GM12878 (cell line): ENCODE measurements around the gene MLIP. TPM values are rescaled to one million over a fixed set of nuclear protein-coding genes. Genes with fewer than 3 reads are reported as not detected.

Experiments
- ATAC-seq: fragments of 200-7000 bp; cut with Tn5 transposase; 3 replicates; pipeline ENCODE4 v1.9.1; 2020; ENCODE audit warnings: mild to moderate bottlenecking, moderate library complexity
- BruUV-seq: library from RNA; stranded (reverse); fragments of 400-500 nt; replicated peaks from 2 replicates; lab custom pipeline; 2021; lab: Mats Ljungman, UMichigan
- CTCF ChIA-PET: fragments of 300-600 bp; sonication (Branson Sonifier 250); formaldehyde crosslinking; extraction: SDS; loops from one replicate; lab custom pipeline; 2021; ENCODE audit warnings: inconsistent platforms; lab: Yijun Ruan, JAX
- POLR2A ChIA-PET: fragments of 350-600 bp; formaldehyde crosslinking; extraction: SDS; loops from one replicate; lab custom pipeline; 2021; ENCODE audit warnings: inconsistent platforms; lab: Charles Lee
- RAD21 ChIA-PET: fragments of 300-600 bp; sonication (Branson Sonifier 250); formaldehyde crosslinking; loops from one replicate; lab custom pipeline; 2023; ENCODE audit warnings: antibody characterized with exemption; ENCODE audit not compliant: unreplicated experiment; lab: Charles Lee
- SMC1A ChIA-PET: fragments of 300-600 bp; sonication (Branson Sonifier 250); formaldehyde crosslinking; loops from one replicate; lab custom pipeline; 2023; ENCODE audit not compliant: unreplicated experiment, uncharacterized antibody; lab: Charles Lee
- DNase-seq: peaks from one replicate; pipeline ENCODE4 v3.0.0-alpha.2; 2011; ENCODE audit warnings: low read depth, low spot score
- FAIRE-seq: peaks from 3 replicates; lab custom pipeline; 2011; peaks lifted over from hg19 to GRCh38; lab: Jason Lieb, UNC
- H2AFZ ChIP-seq: 2 replicates; pipeline ENCODE4 v1.6.0; 2011; ENCODE audit warnings: low read depth, low read length, control low read depth; ENCODE audit not compliant: control insufficient read depth
- H3K27ac ChIP-seq: 2 replicates; pipeline ENCODE4 v1.5.1; 2011; ENCODE audit warnings: control low read depth; ENCODE audit not compliant: control insufficient read depth, insufficient read depth
- H3K27me3 ChIP-seq, 2 experiments: replicated peaks in 1 of 2; 2 replicates each; pipeline versions ENCODE4 v1.6.0 to v1.6.1; 2011; ENCODE audit warnings: low read length in 1 of 2; ENCODE audit not compliant: control insufficient read depth in 2 of 2, insufficient read depth in 2 of 2
- H3K36me3 ChIP-seq, 2 experiments: 2 replicates each; pipeline ENCODE4 v1.5.1; 2011; ENCODE audit warnings: low read length in 1 of 2; ENCODE audit not compliant: control insufficient read depth in 2 of 2, insufficient read depth in 2 of 2
- H3K4me1 ChIP-seq: 2 replicates; pipeline ENCODE4 v1.6.1; 2011; ENCODE audit warnings: mild to moderate bottlenecking, low read length, moderate library complexity, mixed read lengths; ENCODE audit not compliant: control insufficient read depth, insufficient read depth
- H3K4me2 ChIP-seq: 2 replicates; pipeline ENCODE4 v1.6.0; 2011; ENCODE audit warnings: control low read depth; ENCODE audit not compliant: control insufficient read depth, insufficient read depth
- H3K4me3 ChIP-seq: fragments of 200-600 bp; sonication (generic); 2 replicates; pipeline ENCODE4 v1.5.1; 2016
- H3K79me2 ChIP-seq: 2 replicates; pipeline ENCODE4 v1.6.0; 2011; ENCODE audit warnings: low read length; ENCODE audit not compliant: control insufficient read depth, insufficient read depth
- H3K9ac ChIP-seq: 2 replicates; pipeline ENCODE4 v1.8.0; 2011; ENCODE audit warnings: low read length, control low read depth, mixed read lengths; ENCODE audit not compliant: control insufficient read depth, insufficient read depth
- H3K9me3 ChIP-seq: replicated peaks from 3 replicates; pipeline ENCODE4 v1.5.1; 2011; ENCODE audit warnings: mild to moderate bottlenecking, low read length; ENCODE audit not compliant: control insufficient read depth, insufficient read depth
- H4K20me1 ChIP-seq: 2 replicates; pipeline ENCODE4 v1.6.0; 2011; ENCODE audit not compliant: control insufficient read depth, insufficient read depth
- ATF3 ChIP-seq: IDR thresholded peaks from 2 replicates; pipeline ENCODE4 v1.6.1; 2011; ENCODE audit warnings: low read depth, mild to moderate bottlenecking, low read length, moderate library complexity, borderline replicate concordance; ENCODE audit errors: extremely low read depth
- CBX5 ChIP-seq: sonication (generic); IDR thresholded peaks from 2 replicates; pipeline ENCODE4 v1.6.1; 2016; ENCODE audit warnings: low read depth, moderate library complexity, mild to moderate bottlenecking, inconsistent platforms
- CHD2 ChIP-seq: IDR thresholded peaks from 2 replicates; pipeline ENCODE4 v1.6.1; 2011; ENCODE audit warnings: low read depth, low read length, improper control_type of control experiment, borderline replicate concordance
- E2F8 ChIP-seq: fragments of 450-650 bp; IDR thresholded peaks from 2 replicates; pipeline ENCODE4 v1.6.1; 2018; ENCODE audit warnings: mild to moderate bottlenecking, low read depth, moderate library complexity; ENCODE audit not compliant: partially characterized antibody
- EED ChIP-seq: sonication (generic); IDR thresholded peaks from 2 replicates; pipeline ENCODE4 v1.6.1; 2016; ENCODE audit warnings: antibody characterized with exemption, low read depth
- EGR1 ChIP-seq, 2 experiments: IDR thresholded peaks; 1 replicate in 1 of 2; 2 replicates in 1 of 2; pipeline ENCODE4 v1.6.1; 2011 to 2012; ENCODE audit warnings: low read depth in 2 of 2, low read length in 2 of 2, borderline replicate concordance in 1 of 2, mild to moderate bottlenecking in 1 of 2, moderate library complexity in 1 of 2
- MTA3 ChIP-seq: IDR thresholded peaks from 2 replicates; pipeline ENCODE4 v1.6.1; 2012; ENCODE audit warnings: low read length, inconsistent platforms, borderline replicate concordance
- MYB ChIP-seq: fragments of 150-350 bp; IDR thresholded peaks from 2 replicates; pipeline ENCODE4 v1.6.1; 2014; ENCODE audit warnings: mild to moderate bottlenecking, low read depth, low read length, borderline replicate concordance
- NR2C1 ChIP-seq: fragments of 450-650 bp; IDR thresholded peaks from 2 replicates; pipeline ENCODE4 v1.6.1; 2017; ENCODE audit warnings: antibody characterized with exemption, mild to moderate bottlenecking, moderate library complexity
- POLR2A ChIP-seq: IDR thresholded peaks from 2 replicates; pipeline ENCODE4 v1.6.1; 2011; ENCODE audit warnings: low read depth, mild to moderate bottlenecking, low read length
- RB1 ChIP-seq: fragments of 450-650 bp; formaldehyde crosslinking; IDR thresholded peaks from 2 replicates; pipeline ENCODE4 v1.6.1; 2017; ENCODE audit warnings: mild to moderate bottlenecking, borderline replicate concordance
- RBBP5 ChIP-seq: fragments of 200-600 bp; sonication (generic); conservative IDR thresholded peaks from 2 replicates; pipeline ENCODE4 v1.6.1; 2016
- SMAD5 ChIP-seq: IDR thresholded peaks from 2 replicates; pipeline ENCODE4 v1.6.1; 2016; ENCODE audit warnings: antibody characterized with exemption, low read depth
- STAT3 ChIP-seq: IDR thresholded peaks from 2 replicates; pipeline ENCODE4 v1.6.1; 2011; ENCODE audit warnings: low read depth, low read length, improper control_type of control experiment
- TBL1XR1 ChIP-seq: IDR thresholded peaks from 2 replicates; pipeline ENCODE4 v1.6.1; 2012; ENCODE audit warnings: low read depth, low read length, improper control_type of control experiment
- ZNF274 ChIP-seq: IDR thresholded peaks from one replicate; pipeline ENCODE4 v1.8.0; 2011; ENCODE audit not compliant: insufficient read length, insufficient read depth
- in situ Hi-C: fragments of 300-500 bp; cut with MboI; formaldehyde crosslinking; loops from 9 replicates; pipeline ENCODE4 v1.14.3; 2018; ENCODE audit warnings: mixed read lengths
- intact Hi-C: fragments of 100-400 bp; cut with micrococcal nuclease; formaldehyde crosslinking; loops from one replicate; pipeline ENCODE4 v1.14.2; 2022; ENCODE audit not compliant: unreplicated experiment
- polyA plus RNA-seq, 11 experiments: library from polyadenylated mRNA; depleted of rRNA in 4 of 11; unstranded in 6 of 11; stranded (reverse) in 5 of 11; fragments of >200 nt; fragmentation: Nextera tagmentation in 4 of 11; fragmentation: Illumina TruSeq in 1 of 11; extraction: Ambion mirVana in 4 of 11; extraction: Trizol in 1 of 11; gene quantifications; 1 replicate in 1 of 11; 2 replicates in 10 of 11; pipeline versions ENCODE4 v1.2.1 to v1.2.3, GENCODE V29; 2011 to 2016; ENCODE audit warnings: inconsistent platforms in 2 of 11, missing spikeins in 2 of 11, low read depth in 1 of 11
- total RNA-seq, 4 experiments: library from RNA; depleted of rRNA in 3 of 4; stranded (reverse); fragments of >200 nt in 3 of 4; fragmentation: Illumina TruSeq in 1 of 4; extraction: Trizol in 1 of 4; gene quantifications; 2 replicates each; pipeline versions ENCODE4 v1.2.1 to v1.2.3, GENCODE V29; 2013 to 2021

MLIP gene
- total and polyA plus RNA-seq, 10 of the 15 experiments (the other 5 are each of a cell fraction or from before 2014, with no cell fraction given) = not detected

DNA sequence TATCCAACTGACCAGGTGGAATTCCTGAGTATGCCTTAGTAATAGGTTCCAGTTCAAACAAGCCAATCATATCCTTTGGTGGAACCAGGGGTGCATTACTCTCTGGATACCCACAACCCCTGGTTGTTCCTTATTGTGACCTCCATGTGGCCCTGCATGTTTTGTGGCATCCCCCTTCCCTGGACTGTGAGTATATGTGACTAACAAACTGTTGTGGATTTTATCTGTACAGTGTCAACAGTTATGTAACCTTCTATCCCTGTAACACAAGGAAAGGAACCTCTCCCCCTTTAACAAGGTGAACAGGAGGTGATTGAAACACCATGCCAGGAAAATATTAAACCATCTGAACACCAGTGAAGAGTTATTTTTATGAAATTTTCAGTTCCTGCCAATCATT is 46.2 kb downstream of the MLIP start:
- no peak for TF ChIP-seq EGR1 (IDR thresholded peaks at IDR 0.05; ENCODE audit: borderline replicate concordance in 1 of 2, low read depth in 2 of 2, low read length in 2 of 2)
- TF ChIP-seq MTA3 = no peak
- Histone ChIP-seq H3K36me3 (no peaks in the 10 kb centered on the region), H3K9me3 (no peaks in the 10 kb centered on the region), H3K27ac (no peak overlapping the region), H3K4me2 (no peak overlapping the region), H3K4me3 (no peak overlapping the region), H3K27me3 (no peaks in the 10 kb centered on the region), H4K20me1 (no peaks in the 10 kb centered on the region), H3K9ac (no peak overlapping the region), H3K79me2 (no peaks in the 10 kb centered on the region), H3K4me1 (no peaks in the 10 kb centered on the region), H2AFZ (no peak overlapping the region)
- ChIA-PET SMC1A (no interaction called here), CTCF (no interaction called here), POLR2A (no interaction called here), RAD21 (no interaction called here)
- in situ Hi-C loops = no loop called here
- no TSS peak for BruUV-seq
- DNase-seq = no peak
- intact Hi-C loops = no loop called here
- no peak for ATAC-seq
- no peak for FAIRE-seq

DNA sequence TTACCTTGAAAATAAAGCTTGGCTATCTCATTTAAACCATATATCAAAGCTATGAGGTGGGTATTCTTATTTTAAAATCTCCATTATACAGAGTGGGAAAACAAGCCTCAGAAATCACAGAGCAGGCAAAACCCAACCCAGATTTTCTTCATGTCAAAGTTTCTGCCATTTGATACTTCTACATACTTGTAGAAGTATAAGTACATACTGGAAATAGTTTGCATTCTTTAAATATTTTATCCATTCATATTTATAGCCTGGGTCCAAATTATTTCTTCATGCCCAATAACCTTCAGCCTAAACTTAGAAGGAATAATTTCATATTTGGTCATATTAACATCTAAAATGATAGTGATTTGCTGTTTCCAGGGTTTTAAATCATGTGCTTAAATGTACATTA is 61.8 kb downstream of the MLIP start:
- Histone ChIP-seq H3K36me3 (no peaks in the 10 kb centered on the region), H2AFZ (no peak overlapping the region), H3K27me3 (no peaks in the 10 kb centered on the region), H3K79me2 (no peaks in the 10 kb centered on the region), H4K20me1 (no peaks in the 10 kb centered on the region), H3K9me3 (no peaks in the 10 kb centered on the region), H3K4me3 (no peak overlapping the region), H3K9ac (no peak overlapping the region), H3K4me1 (no peaks in the 10 kb centered on the region), H3K4me2 (no peak overlapping the region), H3K27ac (no peak overlapping the region)
- intact Hi-C loops (no loop called here), in situ Hi-C loops (no loop called here)
- DNase-seq = no peak
- SMC1A ChIA-PET = interaction anchor here (1.0 kb wide), 1 partner anchor 10 kb away, joined by 3 read pairs; no protein-coding TSS in a partner anchor
- no peak for ATAC-seq
- FAIRE-seq = no peak
- RAD21 ChIA-PET = no interaction called here
- no TSS peak for BruUV-seq
- POLR2A ChIA-PET = no interaction called here
- CTCF ChIA-PET = interaction anchor here (0.9 kb wide), 1 partner anchor 15 kb away, joined by 3 read pairs; no protein-coding TSS in a partner anchor
- TF ChIP-seq ATF3 (no peak), E2F8 (no peak), RB1 (no peak), STAT3 (no peak), ZNF274 (no peak), NR2C1 (no peak), CHD2 (no peak), CBX5 (no peak), TBL1XR1 (no peak), POLR2A (no peak), EED (no peak), SMAD5 (no peak), MYB (no peak), RBBP5 (no peak)
